A673 (cell line): ENCODE results near the gene TRIM32. TPM values are rescaled to one million over a fixed set of nuclear protein-coding genes. Genes with fewer than 3 reads are reported as not detected.

Experiments
- BruUV-seq: library from RNA; stranded (reverse); fragments of 400-500 nt; replicated peaks from 2 replicates; lab custom pipeline; 2021; lab: Mats Ljungman, UMichigan
- CTCF ChIA-PET: fragments of 300-600 bp; sonication (Branson Sonifier 250); formaldehyde crosslinking; loops from one replicate; lab custom pipeline; 2022; ENCODE audit warnings: antibody characterized with exemption; lab: Charles Lee
- POLR2A ChIA-PET: fragments of 300-600 bp; sonication (Branson Sonifier 250); formaldehyde crosslinking; loops from one replicate; lab custom pipeline; 2022; ENCODE audit warnings: antibody characterized with exemption; ENCODE audit not compliant: low non-redundant PET; lab: Charles Lee
- DNase-seq: peaks from one replicate; pipeline ENCODE4 v3.0.0-alpha.2; 2015; ENCODE audit warnings: low spot score
- H3K27ac ChIP-seq: fragments of 200-600 bp; sonication (generic); 2 replicates; pipeline ENCODE4 v1.5.1; 2016; ENCODE audit warnings: mixed run types, low read depth, mild to moderate bottlenecking, mixed read lengths, antibody characterized with exemption, low read length; ENCODE audit not compliant: poor library complexity, severe bottlenecking
- H3K27me3 ChIP-seq: fragments of 200-600 bp; sonication (generic); replicated peaks from 2 replicates; pipeline ENCODE4 v1.6.1; 2017; ENCODE audit warnings: mixed run types, low read depth, mild to moderate bottlenecking, mixed read lengths, antibody characterized with exemption, low read length; ENCODE audit not compliant: insufficient read depth, poor library complexity
- H3K36me3 ChIP-seq: fragments of 200-600 bp; sonication (generic); 2 replicates; pipeline ENCODE4 v1.6.1; 2016; ENCODE audit warnings: mixed run types, mild to moderate bottlenecking, mixed read lengths, antibody characterized with exemption, low read length; ENCODE audit not compliant: insufficient read depth, poor library complexity, severe bottlenecking
- H3K4me1 ChIP-seq: fragments of 200-600 bp; sonication (generic); 2 replicates; pipeline ENCODE4 v1.6.1; 2017; ENCODE audit warnings: mixed run types, mild to moderate bottlenecking, mixed read lengths, antibody characterized with exemption, low read length; ENCODE audit not compliant: insufficient read depth, poor library complexity, severe bottlenecking
- H3K4me3 ChIP-seq: fragments of 200-600 bp; sonication (generic); 2 replicates; pipeline ENCODE4 v1.5.1; 2016; ENCODE audit warnings: low read depth, mixed run types, mild to moderate bottlenecking, mixed read lengths, low read length; ENCODE audit not compliant: poor library complexity, severe bottlenecking
- H3K9me3 ChIP-seq: fragments of 200-600 bp; sonication (generic); 2 replicates; pipeline ENCODE4 v1.6.1; 2016; ENCODE audit warnings: mixed run types, low read depth, mild to moderate bottlenecking, mixed read lengths, antibody characterized with exemption, low read length; ENCODE audit not compliant: poor library complexity, severe bottlenecking
- CTCF ChIP-seq: fragments of 300-800, 200-600 bp; sonication (generic); conservative IDR thresholded peaks from 2 replicates; pipeline ENCODE4 v1.5.1; 2017; ENCODE audit warnings: low read depth, mild to moderate bottlenecking, antibody characterized with exemption, low read length, moderate library complexity, mixed read lengths
- EZH2 ChIP-seq: fragments of 200-600 bp; sonication (generic); IDR thresholded peaks from 2 replicates; pipeline ENCODE4 v1.6.1; 2017; ENCODE audit warnings: borderline replicate concordance, low read depth, mild to moderate bottlenecking, mixed read lengths, antibody characterized with exemption, low read length; ENCODE audit not compliant: poor library complexity, severe bottlenecking
- intact Hi-C: fragments of 100-400 bp; cut with micrococcal nuclease; formaldehyde crosslinking; loops from one replicate; pipeline ENCODE4 v1.10.0; 2022; ENCODE audit not compliant: unreplicated experiment
- total RNA-seq: library from RNA; stranded (reverse); gene quantifications from 2 replicates; pipeline ENCODE4 v1.2.3, GENCODE V29; 2021

The TRIM32 gene
- total RNA-seq, 1 experiment from 2014 or later: 28.9 TPM

- H3K27ac ChIP-seq: no peak overlapping the region
- no peaks in the 10 kb centered on the region for H3K4me1 ChIP-seq
- DNase-seq: no peak
- intact Hi-C loops: no loop called here
- no TSS peak for BruUV-seq
- ChIA-PET CTCF (no interaction called here), POLR2A (no interaction called here)
- no peak for TF ChIP-seq EZH2
- TF ChIP-seq CTCF: no peak
- H3K4me3 ChIP-seq: no peak overlapping the region
- no peaks in the 10 kb centered on the region for H3K9me3 ChIP-seq
- H3K27me3 ChIP-seq: no peaks in the 10 kb centered on the region
- no peaks in the 10 kb centered on the region for H3K36me3 ChIP-seq
These were observed 26.2 kb downstream of the TRIM32 start for GRCh38 chr9:116713271-116713670.

GRCh38 chr9:116715751-116716150 lies 28.6 kb downstream of the TRIM32 start:
- ChIA-PET POLR2A (no interaction called here), CTCF (no interaction called here)
- Histone ChIP-seq H3K4me3 (no peak overlapping the region), H3K36me3 (no peaks in the 10 kb centered on the region), H3K27me3 (no peaks in the 10 kb centered on the region), H3K9me3 (no peaks in the 10 kb centered on the region), H3K4me1 (no peaks in the 10 kb centered on the region), H3K27ac (no peak overlapping the region)
- DNase-seq: no peak
- no TSS peak for BruUV-seq
- TF ChIP-seq CTCF (no peak), EZH2 (no peak)
- intact Hi-C loops: no loop called here

- Histone ChIP-seq H3K27me3 (no peaks in the 10 kb centered on the region), H3K9me3 (no peaks in the 10 kb centered on the region), H3K36me3 (no peaks in the 10 kb centered on the region), H3K4me1 (no peaks in the 10 kb centered on the region), H3K27ac (no peak overlapping the region), H3K4me3 (no peak overlapping the region)
- intact Hi-C loops: no loop called here
- CTCF ChIA-PET: no interaction called here
- POLR2A ChIA-PET: no interaction called here
- no peak for TF ChIP-seq EZH2
- no peak for TF ChIP-seq CTCF
- DNase-seq: no peak
- no TSS peak for BruUV-seq
These were observed 29.3 kb downstream of the TRIM32 start for GRCh38 chr9:116716438-116716837.
